GM10847 (cell line): Measurements from ENCODE around the gene ADAM23.

ENCODE experiments used
- POLR2A ChIP-seq: IDR thresholded peaks from 2 replicates; pipeline ENCODE4 v1.6.1; 2011; ENCODE audit not compliant: insufficient read length; ENCODE audit errors: extremely low read depth

The ADAM23 gene

GRCh38 chr2:206572725-206573124, 129.4 kb downstream of the ADAM23 start:
- no peak for TF ChIP-seq POLR2A

- TF ChIP-seq POLR2A: no peak
Observed at GRCh38 chr2:206573793-206574192, 130.5 kb downstream of the ADAM23 start.

GRCh38 chr2:206584323-206585116, 141.2 kb downstream of the ADAM23 start:
- TF ChIP-seq POLR2A: no peak

GRCh38 chr2:206585335-206585734, 142.0 kb downstream of the ADAM23 start:
- no peak for TF ChIP-seq POLR2A

GRCh38 chr2:206586609-206587008, 143.3 kb downstream of the ADAM23 start:
- TF ChIP-seq POLR2A: no peak

GRCh38 chr2:206597717-206598218, 154.4 kb downstream of the ADAM23 start:
- no peak for TF ChIP-seq POLR2A

GRCh38 chr2:206603243-206603642, 159.9 kb downstream of the ADAM23 start:
- TF ChIP-seq POLR2A: no peak

GRCh38 chr2:206610451-206610850, 167.1 kb downstream of the ADAM23 start:
- TF ChIP-seq POLR2A: no peak

GRCh38 chr2:206611191-206611590, 167.9 kb downstream of the ADAM23 start:
- no peak for TF ChIP-seq POLR2A

GRCh38 chr2:206611736-206612135, 168.4 kb downstream of the ADAM23 start:
- TF ChIP-seq POLR2A: no peak

- no peak for TF ChIP-seq POLR2A
Observed at GRCh38 chr2:206614811-206615210, 171.5 kb downstream of the ADAM23 start.

- TF ChIP-seq POLR2A: no peak
Observed at GRCh38 chr2:206615417-206616089, 172.2 kb downstream of the ADAM23 start.

- no peak for TF ChIP-seq POLR2A
Observed at GRCh38 chr2:206616151-206616550, 172.8 kb downstream of the ADAM23 start.

GRCh38 chr2:206619011-206619410, 175.7 kb downstream of the ADAM23 start:
- no peak for TF ChIP-seq POLR2A

- no peak for TF ChIP-seq POLR2A
Observed at GRCh38 chr2:206626108-206626507, 182.8 kb downstream of the ADAM23 start.

GRCh38 chr2:206627632-206628031, 184.3 kb downstream of the ADAM23 start:
- TF ChIP-seq POLR2A: no peak
